ENCODE results near the gene DIS3.

DNA sequence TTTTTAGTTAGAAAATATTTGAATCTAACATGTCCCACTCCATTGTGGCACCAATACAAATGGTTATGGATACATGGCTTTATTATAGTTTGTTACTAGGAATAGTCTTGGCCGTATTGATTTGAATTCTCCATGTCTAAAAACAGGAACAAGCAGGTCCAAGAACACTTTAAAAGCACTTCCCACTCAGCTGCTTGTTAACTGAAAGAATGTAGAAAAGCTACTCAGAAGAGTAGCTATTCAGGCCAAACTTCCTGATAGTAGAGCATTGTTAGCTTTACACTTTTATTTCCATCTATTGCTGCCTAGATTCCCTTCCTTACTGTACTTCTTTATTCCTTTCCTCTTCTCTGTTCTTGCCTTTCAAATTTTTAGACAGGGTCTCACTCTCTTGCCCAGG is 7.1 kb upstream of the DIS3 start:
- TF ChIP-seq POLR2A (IDR thresholded peaks at IDR 0.05), result no peak
- TF ChIP-seq, protein P1, sequence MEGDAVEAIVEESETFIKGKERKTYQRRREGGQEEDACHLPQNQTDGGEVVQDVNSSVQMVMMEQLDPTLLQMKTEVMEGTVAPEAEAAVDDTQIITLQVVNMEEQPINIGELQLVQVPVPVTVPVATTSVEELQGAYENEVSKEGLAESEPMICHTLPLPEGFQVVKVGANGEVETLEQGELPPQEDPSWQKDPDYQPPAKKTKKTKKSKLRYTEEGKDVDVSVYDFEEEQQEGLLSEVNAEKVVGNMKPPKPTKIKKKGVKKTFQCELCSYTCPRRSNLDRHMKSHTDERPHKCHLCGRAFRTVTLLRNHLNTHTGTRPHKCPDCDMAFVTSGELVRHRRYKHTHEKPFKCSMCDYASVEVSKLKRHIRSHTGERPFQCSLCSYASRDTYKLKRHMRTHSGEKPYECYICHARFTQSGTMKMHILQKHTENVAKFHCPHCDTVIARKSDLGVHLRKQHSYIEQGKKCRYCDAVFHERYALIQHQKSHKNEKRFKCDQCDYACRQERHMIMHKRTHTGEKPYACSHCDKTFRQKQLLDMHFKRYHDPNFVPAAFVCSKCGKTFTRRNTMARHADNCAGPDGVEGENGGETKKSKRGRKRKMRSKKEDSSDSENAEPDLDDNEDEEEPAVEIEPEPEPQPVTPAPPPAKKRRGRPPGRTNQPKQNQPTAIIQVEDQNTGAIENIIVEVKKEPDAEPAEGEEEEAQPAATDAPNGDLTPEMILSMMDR (IDR thresholded peaks at IDR 0.05 in 4 of 5, conservative IDR thresholded peaks at IDR 0.05 in 1 of 5), result no peak

Measured in gastrocnemius medialis (tissue), 4 donors.